A549 (cell line): Measurements from ENCODE around the gene HCN4.

Experiments
- BHLHE40 ChIP-seq: IDR thresholded peaks from 2 replicates; pipeline ENCODE4 v1.6.1; 2012; ENCODE audit warnings: low read depth, low read length, inconsistent platforms
- CEBPB ChIP-seq, 2 experiments: fragments of >200 bp in 1 of 2; sonication (Bioruptor Twin) in 1 of 2; formaldehyde crosslinking in 1 of 2; IDR thresholded peaks; 2 replicates each; pipeline ENCODE4 v1.6.1; 2012 to 2016
- CHD4 ChIP-seq: fragments of 200-600 bp; sonication (generic); IDR thresholded peaks from 2 replicates; pipeline ENCODE4 v1.6.1; 2016; ENCODE audit warnings: antibody characterized with exemption, mild to moderate bottlenecking, borderline replicate concordance
- CTCF ChIP-seq: fragments of >200 bp; sonication (Bioruptor Twin); formaldehyde crosslinking; IDR thresholded peaks from 3 replicates; pipeline ENCODE4 v1.5.1; 2016
- EP300 ChIP-seq, 2 experiments: fragments of >200 bp; sonication (Bioruptor Twin); formaldehyde crosslinking; IDR thresholded peaks; 2 replicates in 1 of 2; 3 replicates in 1 of 2; pipeline ENCODE4 v1.6.1; 2016 to 2017
- FOSL2 ChIP-seq, 2 experiments: fragments of 450-650 bp in 1 of 2; fragments of >200 bp in 1 of 2; sonication (Bioruptor Twin) in 1 of 2; formaldehyde crosslinking; IDR thresholded peaks; 2 replicates each; pipeline versions ENCODE4 v1.5.0 to v1.6.1; 2016 to 2020; ENCODE audit warnings: mild to moderate bottlenecking in 1 of 2, moderate library complexity in 1 of 2
- MAFK ChIP-seq: fragments of 450-650 bp; IDR thresholded peaks from 2 replicates; pipeline ENCODE4 v1.6.1; 2014; ENCODE audit not compliant: partially characterized antibody
- PHF8 ChIP-seq: fragments of 200-600 bp; sonication (generic); IDR thresholded peaks from 2 replicates; pipeline ENCODE4 v1.6.1; 2016; ENCODE audit warnings: low read depth, mild to moderate bottlenecking, antibody characterized with exemption, moderate library complexity, borderline replicate concordance
- POLR2AphosphoS2 ChIP-seq: conservative IDR thresholded peaks from 2 replicates; pipeline ENCODE4 v1.6.1; 2012; ENCODE audit warnings: low read length, improper control_type of control experiment, inconsistent platforms
- REST ChIP-seq: fragments of 200-600 bp; sonication (generic); IDR thresholded peaks from 2 replicates; pipeline ENCODE4 v1.6.1; 2016; ENCODE audit warnings: antibody characterized with exemption, mild to moderate bottlenecking, moderate library complexity
- RFX5 ChIP-seq: fragments of 450-650 bp; IDR thresholded peaks from 2 replicates; pipeline ENCODE4 v1.7.1; 2014; ENCODE audit warnings: antibody characterized with exemption, mild to moderate bottlenecking, moderate library complexity
- USF2 ChIP-seq: fragments of 450-650 bp; IDR thresholded peaks from 2 replicates; pipeline ENCODE4 v1.6.1; 2014; ENCODE audit warnings: antibody characterized with exemption
- ZNF302 ChIP-seq: fragments of 250-450 bp; sonication (Bioruptor Pico); IDR thresholded peaks from 2 replicates; pipeline ENCODE4 v1.9.0; 2021; ENCODE audit warnings: inconsistent platforms, mild to moderate bottlenecking, moderate library complexity

- TF ChIP-seq REST (no peak), CTCF (no peak), RFX5 (no peak), USF2 (no peak), FOSL2 (IDR thresholded peaks at IDR 0.05) (no peak), FOSL2 (CRISPR knock-in tag; IDR thresholded peaks at IDR 0.05) (no peak), CEBPB (IDR thresholded peaks at IDR 0.05) (no peak), CHD4 (no peak), ZNF302 (CRISPR knock-in tag) (no peak), EP300 (IDR thresholded peaks at IDR 0.05) (no peak), PHF8 (no peak), BHLHE40 (no peak), POLR2AphosphoS2 (no peak), MAFK (no peak)
Measured at GRCh38 chr15:73357999-73358665, 10.6 kb downstream of the HCN4 start.
